NCI-H345 (cell line): ENCODE results near the gene TDRD7.

Experiments used
- DNase-seq: peaks from one replicate; lab custom pipeline; 2025; lab: John Stamatoyannopoulos, UW

Gene TDRD7

DNA sequence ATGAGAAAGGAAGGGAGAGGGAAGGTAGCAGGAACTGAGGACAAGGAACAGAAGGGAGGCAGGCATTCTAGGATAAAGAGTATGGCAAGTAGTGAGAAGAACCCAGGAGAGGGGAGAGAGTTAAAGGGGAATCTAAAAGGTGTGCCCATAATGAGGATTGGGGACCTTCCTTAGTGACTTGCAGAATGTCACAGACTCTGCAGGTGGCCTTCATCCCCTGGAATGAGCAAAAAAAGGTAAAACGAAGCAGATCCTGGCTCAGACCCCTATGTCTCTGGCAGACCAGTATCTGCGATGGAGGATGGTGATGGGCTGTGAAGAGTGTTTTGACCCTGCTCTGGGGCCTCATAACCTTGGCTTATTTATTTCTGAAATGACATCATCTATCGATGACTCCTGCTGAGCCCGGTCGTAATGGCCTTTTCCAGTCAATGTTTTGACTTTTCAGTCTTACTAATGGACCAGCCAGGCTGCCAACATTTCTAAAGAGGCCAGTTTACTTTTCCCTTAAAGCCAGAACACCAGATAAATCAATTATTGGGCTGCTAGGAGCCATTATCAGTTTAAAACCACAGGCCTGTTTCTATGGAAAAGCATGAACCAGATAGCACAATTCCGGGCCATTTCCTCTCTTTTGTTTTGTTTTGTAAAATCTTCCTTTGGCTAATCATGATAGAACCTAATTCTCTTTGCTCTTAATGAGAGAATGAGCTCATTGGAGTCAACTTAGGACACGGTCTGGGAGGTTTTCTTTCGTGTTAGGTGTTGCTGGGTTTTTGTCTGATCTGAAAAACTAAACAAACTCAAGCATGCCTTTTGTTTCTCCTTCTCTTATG is 92.7 kb downstream of the TDRD7 start:
- DNase-seq = no peak

- no peak for DNase-seq
Measured at GRCh38 chr9:97505845-97506244, 93.9 kb downstream of the TDRD7 start.

DNA sequence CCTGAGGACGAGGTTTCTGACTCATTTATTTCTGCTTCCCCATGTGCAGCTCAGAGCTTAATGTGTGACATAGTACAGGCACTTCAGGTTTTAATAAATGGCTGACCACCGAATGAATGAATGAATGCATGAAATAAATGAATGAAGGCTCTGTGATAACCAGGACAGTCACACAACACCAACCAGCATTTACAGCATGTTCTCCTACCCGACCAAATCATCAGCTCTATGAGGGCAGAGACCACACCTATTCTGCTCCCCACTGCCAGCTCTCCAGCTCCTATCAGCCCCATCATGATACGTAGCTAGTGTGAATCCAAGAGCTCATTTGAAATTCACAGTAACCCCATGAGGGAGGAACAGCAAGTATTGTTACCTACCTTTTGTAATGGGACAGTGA is 94.4 kb downstream of the TDRD7 start:
- DNase-seq = no peak

GRCh38 chr9:97506787-97507186 is 94.9 kb downstream of the TDRD7 start:
- no peak for DNase-seq

GRCh38 chr9:97507428-97507984 is 95.6 kb downstream of the TDRD7 start:
- no peak for DNase-seq

- no peak for DNase-seq
Measured at GRCh38 chr9:97508852-97509251, 97.0 kb downstream of the TDRD7 start.

DNA sequence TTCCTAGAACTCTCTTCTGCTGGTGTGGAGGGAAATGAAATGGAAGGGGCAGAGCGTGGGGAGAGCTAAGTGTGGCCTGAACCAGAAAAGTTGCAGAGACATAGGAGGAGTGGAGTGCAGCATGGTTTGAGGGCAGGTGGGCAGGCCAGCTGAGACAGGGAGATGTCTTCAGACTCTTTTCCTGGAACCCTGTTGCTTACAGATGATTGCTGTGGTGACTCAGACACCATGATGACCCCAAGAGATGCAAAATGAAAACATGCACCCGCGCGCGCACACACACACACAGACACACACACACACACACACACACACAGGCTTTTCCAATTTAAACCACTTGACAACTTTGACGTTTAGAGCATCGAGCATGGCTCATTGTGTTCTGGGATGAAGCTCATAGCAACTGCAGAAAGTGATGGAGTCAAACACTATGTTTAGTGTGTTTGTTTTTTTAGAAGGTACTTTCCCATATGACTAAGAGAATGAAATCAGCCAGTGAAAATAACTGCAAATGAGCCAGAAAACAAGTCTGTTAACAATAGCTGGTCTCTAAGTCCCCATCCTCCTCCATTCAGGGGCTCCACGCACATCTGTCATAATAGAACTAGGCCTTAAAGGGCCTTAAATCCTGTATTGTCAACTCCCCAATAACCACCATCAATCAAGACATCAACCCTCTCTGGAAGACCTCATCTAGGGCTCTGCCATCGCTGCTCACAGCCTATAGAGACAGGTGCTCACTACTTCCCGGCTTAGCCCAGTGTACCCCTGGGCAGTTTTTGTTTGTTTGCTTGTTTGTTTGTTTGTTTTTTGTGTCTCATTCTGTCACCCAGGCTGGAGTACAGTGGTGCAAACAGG is 99.1 kb downstream of the TDRD7 start:
- peak; percentile 64 for DNase-seq

- no peak for DNase-seq
Measured at GRCh38 chr9:97511655-97512427, 99.9 kb downstream of the TDRD7 start.

DNA sequence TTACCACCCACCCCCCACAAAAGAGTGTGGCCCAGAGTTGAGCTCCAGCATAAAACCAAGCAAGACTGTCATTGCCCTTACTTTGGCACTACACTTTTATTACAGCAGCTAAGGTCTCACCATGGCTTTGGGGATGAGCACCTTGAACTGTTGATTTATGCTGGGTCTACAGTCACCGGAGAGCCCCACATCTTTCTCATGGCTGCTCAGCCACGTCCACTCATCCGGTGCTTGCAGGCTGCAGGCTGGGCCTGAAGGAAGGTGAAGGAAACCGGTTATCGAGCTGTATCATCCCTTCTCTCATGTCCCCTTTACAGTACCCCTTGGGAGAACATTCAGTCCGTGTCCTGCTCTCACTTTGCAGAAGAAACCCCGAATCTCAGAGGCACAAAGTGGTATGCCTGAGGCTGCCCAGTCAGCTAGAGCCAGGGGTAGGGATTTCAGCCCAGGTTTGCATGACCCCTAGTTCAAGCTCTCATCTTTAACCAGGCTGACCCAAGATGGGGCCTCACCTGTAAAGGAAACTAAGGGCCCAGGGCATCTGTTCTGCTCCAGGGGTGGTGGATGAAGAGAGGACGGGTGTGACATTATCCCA is 101.2 kb downstream of the TDRD7 start:
- no peak for DNase-seq

DNA sequence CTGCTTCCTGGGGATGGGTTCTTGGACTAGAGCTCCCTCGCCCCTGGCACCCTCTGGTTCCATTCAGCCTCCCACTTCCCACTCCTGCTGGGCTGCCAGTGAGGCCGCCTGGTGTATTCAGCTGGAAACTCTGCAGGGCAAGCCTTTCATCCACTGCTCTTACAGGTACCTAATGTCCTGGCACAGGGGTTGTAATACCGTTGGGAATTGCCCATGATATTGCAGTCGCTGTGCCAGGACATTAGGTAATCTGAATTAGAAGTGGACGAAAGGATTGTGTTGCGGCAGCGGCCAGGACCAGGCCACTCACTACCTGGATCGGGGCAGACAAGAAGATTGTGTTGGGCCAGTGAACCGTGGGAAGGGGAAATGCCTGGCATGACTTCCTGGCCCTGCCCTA is 102.6 kb downstream of the TDRD7 start:
- no peak for DNase-seq

GRCh38 chr9:97515662-97516061 is 103.8 kb downstream of the TDRD7 start:
- no peak for DNase-seq

- no peak for DNase-seq
Measured at GRCh38 chr9:97516111-97516510, 104.2 kb downstream of the TDRD7 start.

- no peak for DNase-seq
Measured at GRCh38 chr9:97517331-97518089, 105.6 kb downstream of the TDRD7 start.

- no peak for DNase-seq
Measured at GRCh38 chr9:97518166-97518908, 106.4 kb downstream of the TDRD7 start.

DNA sequence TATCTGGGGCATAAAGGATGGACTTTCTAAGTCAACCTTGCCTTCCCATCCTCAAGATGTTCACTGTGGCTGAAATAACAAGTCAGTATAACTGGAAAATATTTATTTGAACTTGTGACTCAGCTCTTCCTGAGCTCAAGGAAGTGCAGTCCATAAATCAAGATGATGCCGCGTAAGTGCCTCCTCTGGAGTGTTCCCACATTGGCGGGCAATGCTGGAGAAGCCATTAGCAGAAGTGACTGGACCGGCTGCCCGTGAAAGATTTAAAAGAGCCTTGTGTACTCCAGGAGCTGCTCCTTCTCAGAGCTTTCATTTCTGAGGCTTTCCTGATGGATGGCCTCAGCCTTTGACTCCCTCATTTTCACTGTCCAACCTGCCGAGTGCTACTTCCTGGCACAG is 107.0 kb downstream of the TDRD7 start:
- no peak for DNase-seq

DNA sequence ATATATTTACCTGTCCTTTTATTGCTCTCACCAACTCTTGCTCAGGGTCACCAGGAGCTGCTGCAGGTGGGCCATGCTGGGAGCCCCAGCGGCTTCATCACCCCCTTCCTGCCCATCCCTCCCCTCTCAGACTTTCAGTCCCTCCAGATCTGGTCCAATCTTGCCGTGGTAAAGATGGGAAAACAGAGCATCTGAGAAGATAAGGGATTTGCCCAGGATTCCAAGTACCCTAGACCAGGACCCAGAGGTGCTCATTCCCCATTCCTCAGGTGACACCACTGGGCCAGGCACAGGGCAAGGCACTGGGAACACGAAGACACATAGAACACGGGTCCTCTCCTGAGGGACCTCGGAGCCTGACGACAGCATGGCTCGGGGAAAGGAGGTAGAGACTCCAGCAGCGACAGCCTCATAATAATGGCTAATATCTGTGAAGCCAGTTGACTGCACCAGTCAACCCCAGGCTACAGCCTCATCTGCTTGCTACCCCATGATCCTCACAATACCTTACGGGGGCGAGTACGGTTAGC is 107.6 kb downstream of the TDRD7 start:
- DNase-seq = no peak

DNA sequence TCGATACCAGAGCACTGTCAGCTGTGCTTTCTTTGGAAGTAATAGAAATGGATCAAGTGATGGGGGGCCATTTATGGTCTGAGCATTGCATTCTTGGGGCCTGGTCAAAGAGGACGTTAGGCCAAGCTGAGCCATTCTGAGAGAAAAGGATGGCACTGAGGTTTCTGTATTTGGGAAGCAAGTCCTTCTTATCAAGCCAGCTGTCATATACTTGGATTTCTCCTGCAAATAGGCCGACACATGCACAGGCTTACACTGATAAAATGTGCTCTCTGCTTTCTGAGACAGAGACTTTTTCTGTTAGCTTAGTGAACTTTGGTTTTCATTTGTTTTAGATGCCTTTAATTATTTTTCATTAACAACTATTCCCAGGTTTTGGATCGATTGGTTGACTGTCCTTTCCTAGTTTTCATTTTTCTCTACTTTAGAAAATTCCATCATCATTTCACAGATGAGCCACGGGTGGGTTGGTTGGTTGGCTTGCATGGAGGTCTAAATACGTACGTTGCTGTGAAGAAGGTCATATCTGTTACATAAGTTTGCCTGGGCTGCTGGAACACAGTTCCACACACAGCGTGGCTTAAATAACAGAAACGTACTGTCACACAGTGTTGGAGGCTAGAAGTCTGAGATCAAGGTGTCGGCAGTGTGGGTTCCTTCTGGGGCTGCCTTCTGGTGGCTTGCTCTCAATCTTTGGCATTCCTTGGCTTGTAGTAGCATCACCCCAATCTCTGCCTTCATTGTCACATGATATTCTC is 109.9 kb downstream of the TDRD7 start:
- no peak for DNase-seq

- peak; percentile 7 for DNase-seq
Measured at GRCh38 chr9:97524424-97524823, 112.5 kb downstream of the TDRD7 start.

DNA sequence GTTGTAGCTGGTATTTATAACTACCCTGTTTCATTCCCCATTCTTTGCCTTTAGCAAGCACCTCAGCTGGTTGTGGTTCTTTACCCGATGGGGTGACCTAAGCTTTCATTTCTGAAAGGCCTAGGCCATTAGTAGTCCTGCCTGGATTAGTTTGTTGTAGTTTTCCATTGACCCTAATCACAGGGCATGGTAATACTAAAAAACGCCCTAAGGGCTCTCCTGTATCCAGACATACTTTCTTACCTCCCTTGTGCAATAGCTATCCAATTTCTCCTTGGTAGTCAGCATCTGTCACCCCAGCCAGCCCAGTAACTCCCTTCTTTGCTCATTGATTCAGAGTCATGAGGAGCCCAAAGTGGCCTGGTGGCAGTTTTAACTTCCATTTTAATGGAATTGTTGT is 113.6 kb downstream of the TDRD7 start:
- no peak for DNase-seq
